ENCODE results near the gene TTC22. TPM values are rescaled to one million over a fixed set of nuclear protein-coding genes. Genes with fewer than 3 reads are reported as not detected.

The TTC22 gene
- not detected in 2 replicates for total RNA-seq

DNA sequence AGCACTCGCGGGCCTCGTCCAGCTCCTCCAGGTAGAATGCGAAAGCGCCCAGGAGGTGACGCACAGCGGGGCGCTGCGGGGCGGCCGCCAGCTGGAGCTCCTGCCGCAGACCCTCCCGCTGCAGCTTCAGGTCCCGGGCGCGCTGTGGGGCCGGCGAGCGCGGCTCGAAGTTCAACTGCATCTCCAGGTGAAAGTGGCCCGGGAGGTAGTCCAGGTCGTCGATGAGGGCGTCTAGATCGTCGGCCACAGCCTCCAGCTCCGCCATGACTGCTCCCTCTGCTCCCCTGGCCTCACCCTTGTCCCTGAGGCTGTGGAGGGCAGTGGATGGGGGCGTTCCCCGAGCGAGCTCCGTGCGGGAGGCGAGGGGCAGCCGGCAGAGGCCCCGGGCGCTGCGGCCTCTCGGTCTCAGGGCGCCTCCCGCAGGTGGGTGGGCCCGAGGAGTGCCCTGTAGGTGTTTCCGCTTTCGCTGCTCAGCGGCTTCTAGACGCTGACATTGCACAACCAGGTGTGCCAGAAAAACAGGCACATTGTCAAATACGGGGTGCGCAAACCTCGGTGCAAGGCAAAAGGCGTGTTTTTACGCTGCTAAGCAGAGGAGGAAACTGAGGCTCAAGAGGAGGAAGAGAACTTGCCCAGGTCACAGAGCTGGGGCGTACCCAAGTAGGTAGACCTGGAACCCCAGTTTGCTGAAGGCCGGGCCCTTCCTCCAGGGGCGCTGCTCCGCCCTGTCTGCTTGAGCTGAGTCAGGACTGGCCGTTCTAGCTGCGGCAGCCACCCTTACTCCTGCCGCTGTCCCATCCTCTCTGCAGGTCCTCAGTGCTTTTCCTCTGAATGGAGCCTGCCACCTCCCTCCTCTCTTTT lies at the start of gene TTC22:
TSS of gene TTC22 (minus strand) at position 425 of the 861 bp plus-strand sequence. CDS start at position 265, 160 bp downstream.

DNA sequence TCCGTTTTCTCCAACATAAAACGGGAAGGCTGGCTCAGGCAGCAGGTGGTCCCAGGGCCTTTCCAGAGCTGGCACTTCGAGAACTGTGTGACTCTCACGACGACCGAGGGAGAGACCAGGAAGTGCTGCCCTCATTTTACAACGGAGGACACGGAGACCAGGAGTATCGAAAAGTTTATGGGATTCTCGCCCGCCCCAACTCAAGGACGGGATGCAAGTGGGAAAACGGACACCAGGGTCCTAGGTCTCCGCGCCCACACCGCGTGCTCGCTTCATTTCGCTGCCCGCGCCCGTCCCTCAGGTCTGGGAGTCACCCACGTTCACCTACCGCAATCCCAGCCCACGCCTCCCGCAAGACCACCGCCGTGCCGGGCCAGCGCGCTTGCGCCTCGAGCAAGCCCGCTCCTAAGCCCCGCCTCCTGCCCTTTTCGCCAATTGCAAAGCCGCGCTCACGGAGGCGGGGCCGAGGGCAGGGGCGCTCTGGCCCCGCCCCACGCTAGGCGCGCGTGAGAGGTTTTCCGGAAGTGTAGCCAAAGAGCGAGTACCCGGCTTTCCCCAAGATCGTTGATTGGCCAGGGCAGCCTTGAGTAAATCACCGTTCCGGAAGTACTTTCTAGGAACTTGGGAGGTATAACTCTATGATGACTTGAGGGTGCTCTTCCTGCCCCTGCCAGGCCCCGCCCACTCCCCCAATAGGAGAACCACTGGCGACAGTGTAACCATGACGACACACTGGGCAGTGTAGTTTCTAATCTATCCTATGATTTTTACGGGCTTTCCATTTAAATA lies 36.8 kb downstream of the TTC22 start, which contains the start of gene PARS2:
TSS of gene PARS2 (minus strand) at position 391 of the 789 bp plus-strand sequence. CDS start 5,362 bp downstream, outside the sequence.

Other genes starting within 250 kb of the TTC22 start
- gene FAM151A, start 177.8 kb downstream of the TTC22 start, total RNA-seq: not detected in 2 replicates
- gene MROH7, start 159.5 kb downstream of the TTC22 start, total RNA-seq: under 0.01 and 0.30 TPM in 2 replicates
- 25.3 and 29.6 TPM in 2 replicates for gene TTC4, start 85.5 kb downstream of the TTC22 start, total RNA-seq
- 2.6 and 6.1 TPM in 2 replicates for gene PARS2, start 36.8 kb downstream of the TTC22 start, total RNA-seq
- gene DHCR24, start 85.9 kb upstream of the TTC22 start, total RNA-seq: 80.2 and 118 TPM in 2 replicates
- gene TMEM61, start 179.3 kb upstream of the TTC22 start, total RNA-seq: not detected in 2 replicates
- gene BSND, start 197.6 kb upstream of the TTC22 start, total RNA-seq: not detected in 2 replicates
- 0.46 and 0.65 TPM in 2 replicates for gene PCSK9, start 238.2 kb upstream of the TTC22 start, total RNA-seq